Skeletal muscle tissue (tissue), 4 donors: ENCODE results near the gene RIOK2. TPM values are rescaled to one million over a fixed set of nuclear protein-coding genes. Genes with fewer than 3 reads are reported as not detected.

Source experiments
- H3K27ac ChIP-seq: one replicate; pipeline ENCODE4 v1.7.0; 2013; ENCODE audit warnings: mild to moderate bottlenecking, low read depth, low read length, inconsistent platforms
- H3K27me3 ChIP-seq, 3 donors: one replicate each; pipeline ENCODE4 v1.7.0; 2013; ENCODE audit warnings: low read length in 3 of 3; ENCODE audit not compliant: control insufficient read depth in 3 of 3, insufficient read depth in 3 of 3
- H3K36me3 ChIP-seq, 3 donors: one replicate each; pipeline ENCODE4 v1.7.0; 2013; ENCODE audit warnings: low read length in 3 of 3; ENCODE audit not compliant: control insufficient read depth in 3 of 3, insufficient read depth in 3 of 3
- H3K4me1 ChIP-seq, 3 donors: one replicate each; pipeline ENCODE4 v1.7.0; 2013; ENCODE audit warnings: low read length in 3 of 3, mild to moderate bottlenecking in 3 of 3; ENCODE audit not compliant: control insufficient read depth in 3 of 3, insufficient read depth in 3 of 3
- H3K4me3 ChIP-seq, 3 donors: one replicate each; pipeline ENCODE4 v1.7.0; 2013; ENCODE audit warnings: low read length in 3 of 3
- H3K9ac ChIP-seq, 3 donors: one replicate each; pipeline ENCODE4 v1.7.0; 2013; ENCODE audit warnings: low read length in 3 of 3, mild to moderate bottlenecking in 3 of 3, moderate library complexity in 2 of 3, low read depth in 1 of 3
- H3K9me3 ChIP-seq, 3 donors: one replicate each; pipeline ENCODE4 v1.7.0; 2013; ENCODE audit warnings: low read length in 3 of 3; ENCODE audit not compliant: control insufficient read depth in 3 of 3
- total RNA-seq: library from RNA; depleted of rRNA; stranded (reverse); fragments of >200 nt; gene quantifications from one replicate; pipeline ENCODE4 v1.2.3, GENCODE V29; 2014
- donor health status: Osteomylitis.

Gene RIOK2
- total RNA-seq, 1 donor from 2014 or later = 23.5 TPM

GRCh38 chr5:97134634-97135033 is 48.4 kb downstream of the RIOK2 start:
- H3K27ac ChIP-seq = no peak overlapping the region
- no peak overlapping the region for H3K9ac ChIP-seq
- no peaks in the 10 kb centered on the region for H3K27me3 ChIP-seq
- H3K9me3 ChIP-seq = no peaks in the 10 kb centered on the region
- no peak overlapping the region for H3K4me3 ChIP-seq
- H3K36me3 ChIP-seq = no peaks in the 10 kb centered on the region
- no peaks in the 10 kb centered on the region for H3K4me1 ChIP-seq

DNA sequence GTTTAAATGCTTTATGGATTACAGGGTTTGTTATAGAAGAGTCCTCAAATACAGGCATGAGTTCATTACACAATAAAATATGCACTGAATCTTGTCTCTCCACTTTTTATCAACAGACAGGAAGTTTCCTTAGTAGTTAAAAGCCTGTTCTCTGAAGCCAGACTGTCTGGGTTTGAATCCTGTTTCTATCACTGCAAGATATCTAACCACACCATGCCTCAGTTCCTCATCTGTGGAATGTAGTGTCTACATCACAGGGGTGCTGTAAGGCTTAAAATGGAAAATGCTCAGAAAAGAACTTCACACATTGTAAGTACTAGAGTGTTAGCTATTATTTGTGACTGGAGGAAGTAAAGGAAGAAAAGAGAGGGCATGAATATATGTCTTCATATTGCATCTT is 49.9 kb downstream of the RIOK2 start:
- Histone ChIP-seq H3K4me1 (no peaks in the 10 kb centered on the region), H3K4me3 (no peak overlapping the region), H3K27me3 (no peaks in the 10 kb centered on the region), H3K9me3 (no peaks in the 10 kb centered on the region), H3K9ac (no peak overlapping the region), H3K36me3 (no peaks in the 10 kb centered on the region), H3K27ac (no peak overlapping the region)

- Histone ChIP-seq H3K4me3 (no peak overlapping the region), H3K36me3 (no peaks in the 10 kb centered on the region), H3K4me1 (peaks cover 0 to 3% (median 0%) of the 10 kb centered on the region in 3 donors), H3K27me3 (no peaks in the 10 kb centered on the region), H3K9ac (no peak overlapping the region), H3K9me3 (no peaks in the 10 kb centered on the region), H3K27ac (no peak overlapping the region)
Measured at GRCh38 chr5:97131921-97132320, 51.1 kb downstream of the RIOK2 start.

GRCh38 chr5:97131139-97131710 is 51.8 kb downstream of the RIOK2 start:
- no peak overlapping the region for H3K9ac ChIP-seq

GRCh38 chr5:97127727-97128126 is 55.3 kb downstream of the RIOK2 start:
- Histone ChIP-seq H3K9me3 (no peaks in the 10 kb centered on the region), H3K36me3 (no peaks in the 10 kb centered on the region), H3K27me3 (no peaks in the 10 kb centered on the region), H3K9ac (no peak overlapping the region), H3K4me3 (no peak overlapping the region), H3K27ac (no peak overlapping the region), H3K4me1 (peaks cover 0 to 3% (median 0%) of the 10 kb centered on the region in 3 donors)

More at GRCh38 chr5:97131139-97131710, 51.8 kb downstream of the RIOK2 start:
- peaks cover 0 to 3% (median 0%) of the 10 kb centered on the region in 3 donors for H3K4me1 ChIP-seq
- no peaks in the 10 kb centered on the region for H3K36me3 ChIP-seq
- no peaks in the 10 kb centered on the region for H3K9me3 ChIP-seq
- no peaks in the 10 kb centered on the region for H3K27me3 ChIP-seq
- H3K27ac ChIP-seq = no peak overlapping the region
- H3K4me3 ChIP-seq = no peak overlapping the region

- Histone ChIP-seq H3K9ac (no peak overlapping the region), H3K4me3 (no peak overlapping the region), H3K36me3 (no peaks in the 10 kb centered on the region), H3K27me3 (no peaks in the 10 kb centered on the region), H3K4me1 (peaks cover 0 to 3% (median 0%) of the 10 kb centered on the region in 3 donors), H3K9me3 (no peaks in the 10 kb centered on the region), H3K27ac (no peak overlapping the region)
Measured at GRCh38 chr5:97125125-97125683, 57.8 kb downstream of the RIOK2 start.

DNA sequence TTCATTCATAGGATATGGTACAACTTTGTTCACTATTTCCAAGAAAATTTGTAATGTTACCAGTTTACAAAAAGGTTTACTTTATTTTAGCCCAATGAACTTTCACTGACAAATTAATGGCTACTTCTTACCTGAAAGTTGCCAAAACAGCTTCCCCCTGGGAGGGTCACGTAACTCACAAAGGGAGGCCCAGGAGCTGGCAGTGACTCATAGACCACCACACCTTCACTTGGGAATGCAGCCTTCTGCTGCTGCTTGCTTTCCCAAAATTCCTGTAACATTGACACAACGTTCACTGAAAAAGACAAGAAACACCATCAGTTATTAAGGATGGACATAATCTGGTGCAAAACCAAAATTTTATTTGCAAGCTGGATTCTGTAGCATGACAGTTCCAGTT is 58.7 kb downstream of the RIOK2 start:
- no peak overlapping the region for H3K27ac ChIP-seq
- no peaks in the 10 kb centered on the region for H3K27me3 ChIP-seq
- no peak overlapping the region for H3K9ac ChIP-seq
- peaks cover 0 to 3% (median 0%) of the 10 kb centered on the region in 3 donors for H3K4me1 ChIP-seq
- H3K36me3 ChIP-seq = no peaks in the 10 kb centered on the region
- no peaks in the 10 kb centered on the region for H3K9me3 ChIP-seq
- no peak overlapping the region for H3K4me3 ChIP-seq

GRCh38 chr5:97121848-97122247 is 61.2 kb downstream of the RIOK2 start:
- H3K27ac ChIP-seq = no peak overlapping the region
- H3K9me3 ChIP-seq = no peaks in the 10 kb centered on the region
- no peak overlapping the region for H3K9ac ChIP-seq
- no peak overlapping the region for H3K4me3 ChIP-seq
- H3K4me1 ChIP-seq = no peaks in the 10 kb centered on the region
- H3K36me3 ChIP-seq = no peaks in the 10 kb centered on the region
- H3K27me3 ChIP-seq = no peaks in the 10 kb centered on the region

DNA sequence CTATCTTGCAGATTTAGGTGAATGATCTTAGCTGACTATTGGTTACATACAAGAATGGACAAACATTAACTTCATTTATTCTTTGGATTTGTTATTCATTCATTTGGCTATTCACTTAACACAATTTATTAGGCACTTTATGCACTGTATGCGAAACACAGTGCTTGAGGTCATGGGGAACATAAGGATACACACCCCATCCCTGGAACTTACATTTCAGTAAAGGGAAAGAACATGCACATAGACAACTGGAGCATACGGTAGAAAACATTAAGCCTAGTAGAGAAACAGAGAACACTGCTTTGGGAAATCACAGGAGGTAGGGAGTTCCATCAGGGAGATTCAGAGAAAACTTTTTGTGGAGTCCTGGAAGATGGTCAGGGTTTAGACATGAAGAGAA is 62.9 kb downstream of the RIOK2 start:
- Histone ChIP-seq H3K4me3 (no peak overlapping the region), H3K36me3 (no peaks in the 10 kb centered on the region), H3K9me3 (no peaks in the 10 kb centered on the region), H3K27me3 (no peaks in the 10 kb centered on the region), H3K9ac (no peak overlapping the region), H3K4me1 (no peaks in the 10 kb centered on the region), H3K27ac (no peak overlapping the region)

GRCh38 chr5:97119007-97119390 is 64.0 kb downstream of the RIOK2 start:
- Histone ChIP-seq H3K36me3 (no peaks in the 10 kb centered on the region), H3K27ac (no peak overlapping the region), H3K4me3 (no peak overlapping the region), H3K4me1 (no peaks in the 10 kb centered on the region), H3K9me3 (no peaks in the 10 kb centered on the region), H3K9ac (no peak overlapping the region), H3K27me3 (no peaks in the 10 kb centered on the region)
